Measurements from ENCODE around the gene S100A6. TPM values are rescaled to one million over a fixed set of nuclear protein-coding genes. Genes with fewer than 3 reads are reported as not detected.
A peak's percentile ranks its signal among the peaks of the same experiment; 100 is the strongest.

The S100A6 gene
- total RNA-seq, 3 donors from 2014 or later: 351 to 861 (median 423) TPM

DNA sequence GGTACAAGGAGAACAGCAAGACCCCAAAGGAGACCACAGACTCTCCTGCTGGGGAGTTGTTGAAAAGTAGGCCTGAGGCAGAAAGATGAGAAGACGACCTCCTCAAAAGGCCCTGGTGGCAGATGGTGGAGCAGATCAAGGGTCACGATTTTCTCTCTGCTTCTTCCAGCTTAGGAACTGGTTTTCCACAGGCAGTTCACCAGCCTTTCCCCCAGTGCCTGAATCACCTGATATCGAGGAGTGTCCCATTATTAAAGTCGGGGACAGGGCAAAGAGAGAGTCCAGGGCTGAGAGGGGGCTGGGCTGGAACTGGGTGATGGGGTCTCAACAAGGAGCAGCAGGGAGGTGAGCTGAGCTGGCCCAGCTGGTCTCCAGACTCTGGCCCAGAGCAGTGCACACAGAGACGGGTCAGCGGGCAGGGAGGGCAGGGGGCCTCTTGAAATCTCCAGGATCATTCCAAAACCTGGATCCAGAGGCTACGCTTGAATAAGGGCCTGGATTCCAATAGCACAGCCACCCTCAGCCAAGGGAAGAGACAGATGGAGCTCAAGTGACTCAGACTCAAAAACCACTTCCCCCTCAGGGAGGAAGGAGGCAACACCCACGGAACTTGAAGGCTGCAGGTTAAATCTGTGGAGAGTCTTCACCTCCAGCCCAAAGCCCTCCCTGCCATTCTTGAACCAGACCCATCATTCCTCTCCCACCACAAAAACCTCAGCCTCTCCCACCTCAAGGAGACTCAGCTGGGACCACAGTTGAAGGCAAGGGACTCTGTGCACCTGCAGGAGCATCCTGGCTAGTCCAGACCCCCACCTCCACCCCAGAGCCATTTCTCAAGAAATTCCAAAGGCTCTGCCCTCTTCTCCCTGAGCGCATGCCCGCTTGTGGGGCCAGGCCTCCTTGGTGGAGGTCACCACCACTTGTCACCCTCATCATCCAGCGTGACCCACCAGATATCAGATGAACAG lies 4.9 kb upstream of the S100A6 start, which contains the start of gene S100A5:
S100A5 (minus strand) TSS at position 541 of the 968 bp plus-strand sequence. CDS start 743 bp downstream, outside the sequence.
- TF ChIP-seq, protein P1, sequence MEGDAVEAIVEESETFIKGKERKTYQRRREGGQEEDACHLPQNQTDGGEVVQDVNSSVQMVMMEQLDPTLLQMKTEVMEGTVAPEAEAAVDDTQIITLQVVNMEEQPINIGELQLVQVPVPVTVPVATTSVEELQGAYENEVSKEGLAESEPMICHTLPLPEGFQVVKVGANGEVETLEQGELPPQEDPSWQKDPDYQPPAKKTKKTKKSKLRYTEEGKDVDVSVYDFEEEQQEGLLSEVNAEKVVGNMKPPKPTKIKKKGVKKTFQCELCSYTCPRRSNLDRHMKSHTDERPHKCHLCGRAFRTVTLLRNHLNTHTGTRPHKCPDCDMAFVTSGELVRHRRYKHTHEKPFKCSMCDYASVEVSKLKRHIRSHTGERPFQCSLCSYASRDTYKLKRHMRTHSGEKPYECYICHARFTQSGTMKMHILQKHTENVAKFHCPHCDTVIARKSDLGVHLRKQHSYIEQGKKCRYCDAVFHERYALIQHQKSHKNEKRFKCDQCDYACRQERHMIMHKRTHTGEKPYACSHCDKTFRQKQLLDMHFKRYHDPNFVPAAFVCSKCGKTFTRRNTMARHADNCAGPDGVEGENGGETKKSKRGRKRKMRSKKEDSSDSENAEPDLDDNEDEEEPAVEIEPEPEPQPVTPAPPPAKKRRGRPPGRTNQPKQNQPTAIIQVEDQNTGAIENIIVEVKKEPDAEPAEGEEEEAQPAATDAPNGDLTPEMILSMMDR (IDR thresholded peaks at IDR 0.05): no peak
- intact Hi-C loops (cut with DNase I; ENCODE audit: low total_unique reads): no loop called here
- peak within 1 kb of the TSS; percentile 62 to 94 for H3K27ac ChIP-seq
- no peaks in the 10 kb centered on the region for H3K36me3 ChIP-seq
- no peak for DNase-seq (ENCODE audit: low spot score in 2 of 2)
- no peaks in the 10 kb centered on the region for H3K9me3 ChIP-seq
- no peak within 1 kb of the TSS for H3K4me3 ChIP-seq
- no peaks in the 10 kb centered on the region for H3K27me3 ChIP-seq
- H3K4me1 ChIP-seq: peaks cover 6 to 30% of the 10 kb centered on the region in 2 donors

DNA sequence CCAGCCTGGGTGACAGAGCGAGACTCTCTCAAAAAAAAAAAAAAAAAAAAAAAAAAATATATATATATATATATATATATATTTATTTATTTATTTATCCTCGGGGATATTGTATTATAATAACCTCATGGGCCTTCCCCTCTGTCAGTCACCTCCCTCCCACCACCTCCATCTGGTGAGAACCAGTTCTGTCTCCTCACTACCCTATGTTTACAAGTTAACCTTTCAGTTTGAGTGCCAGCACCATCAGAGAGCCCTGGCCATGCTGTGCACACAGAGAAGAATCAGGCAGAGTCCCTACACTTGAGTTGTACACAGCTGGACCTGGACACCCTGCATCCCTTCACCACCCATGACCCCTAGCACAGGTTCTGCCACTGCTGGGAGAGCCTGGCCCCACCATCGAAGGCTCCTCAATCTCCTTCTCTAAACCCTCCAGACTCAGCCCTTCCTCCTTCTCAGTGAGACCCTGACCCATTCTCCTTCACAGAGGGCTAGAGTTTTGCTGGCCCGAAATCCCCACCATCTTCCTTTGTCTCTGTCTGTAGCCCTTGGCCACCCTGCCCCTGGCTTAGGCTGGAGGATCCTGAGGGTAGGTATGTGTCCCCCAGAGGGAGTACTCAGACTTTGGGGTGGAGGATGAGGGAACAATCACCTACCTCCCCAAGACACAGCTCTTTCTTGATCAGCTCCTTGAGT lies 3.8 kb upstream of the S100A6 start:
- Histone ChIP-seq H3K9me3 (no peaks in the 10 kb centered on the region), H3K4me1 (peaks cover 4 to 21% of the 10 kb centered on the region in 2 donors), H3K4me3 (no peak overlapping the region), H3K27me3 (no peaks in the 10 kb centered on the region), H3K36me3 (no peaks in the 10 kb centered on the region), H3K27ac (peak overlapping the region; percentile 62 to 94)
- no peak for DNase-seq (ENCODE audit: low spot score in 2 of 2)
- intact Hi-C loops (cut with DNase I; ENCODE audit: low total_unique reads): no loop called here
- TF ChIP-seq POLR2A (IDR thresholded peaks at IDR 0.05): no peak
- TF ChIP-seq, protein P1 (IDR thresholded peaks at IDR 0.05): no peak
- no peak for TF ChIP-seq POLR2AphosphoS5 (IDR thresholded peaks at IDR 0.05)

DNA sequence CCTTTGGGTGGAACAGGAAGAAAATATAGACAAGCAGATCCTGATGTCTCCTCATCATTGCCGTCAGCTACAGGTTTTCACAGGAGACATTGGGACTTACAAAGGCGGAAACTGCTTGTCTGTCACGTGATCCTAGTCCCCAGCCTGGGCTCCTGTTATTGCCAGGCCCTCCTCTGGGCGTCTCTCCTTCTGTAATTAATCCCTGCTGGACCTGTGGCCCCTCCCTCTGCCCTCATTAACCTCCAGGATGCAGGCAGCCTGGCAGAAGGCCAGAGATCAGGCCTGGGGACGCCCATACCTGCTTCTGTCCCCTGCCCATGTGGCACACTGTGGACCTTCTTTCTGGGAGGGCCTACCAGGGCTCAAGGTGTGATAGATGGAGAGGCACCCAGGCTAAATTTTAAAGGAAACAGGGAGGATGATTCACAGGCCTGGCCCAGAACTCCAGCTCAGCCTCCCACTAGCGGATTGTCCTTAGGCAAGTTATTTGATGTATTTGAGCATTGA lies 2.6 kb upstream of the S100A6 start:
- Histone ChIP-seq H3K36me3 (no peaks in the 10 kb centered on the region), H3K4me3 (no peak overlapping the region), H3K27ac (peak overlapping the region; percentile 78 to 99), H3K9me3 (no peaks in the 10 kb centered on the region), H3K27me3 (no peaks in the 10 kb centered on the region), H3K4me1 (peaks cover 0 to 9% of the 10 kb centered on the region in 2 donors)
- DNase-seq (ENCODE audit: low spot score in 2 of 2): peak in 1 of 2 donors; percentile 57
- TF ChIP-seq, protein P1 (IDR thresholded peaks at IDR 0.05): no peak
- TF ChIP-seq POLR2AphosphoS5 (IDR thresholded peaks at IDR 0.05): peak in 1 of 3 donors; percentile 22
- intact Hi-C loops (cut with DNase I; ENCODE audit: low total_unique reads): no loop called here

DNA sequence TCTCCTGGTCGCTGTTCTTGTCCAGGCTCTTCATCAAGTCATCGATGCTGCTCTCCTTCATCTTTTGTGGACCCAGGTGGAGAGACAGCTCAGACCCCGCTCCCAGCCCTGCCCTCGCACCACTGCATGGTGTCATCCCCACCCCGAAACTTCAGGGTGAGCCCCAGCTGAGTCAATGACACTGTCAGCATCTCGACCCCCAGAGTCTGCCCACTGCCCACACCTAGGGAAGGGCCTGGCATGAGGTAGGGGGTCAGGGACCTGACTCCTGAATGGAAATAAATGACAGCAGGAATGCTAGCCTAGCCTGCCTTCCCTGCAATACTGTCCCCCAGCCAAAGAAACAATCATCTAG lies 1.6 kb upstream of the S100A6 start:
- TF ChIP-seq POLR2AphosphoS5 (IDR thresholded peaks at IDR 0.05): no peak
- no peak for TF ChIP-seq POLR2A (IDR thresholded peaks at IDR 0.05)
- H3K27ac ChIP-seq: peak overlapping the region; percentile 98 to 99
- H3K27me3 ChIP-seq: no peaks in the 10 kb centered on the region
- no peak overlapping the region for H3K4me3 ChIP-seq
- peaks cover 0 to 5% of the 10 kb centered on the region in 2 donors for H3K4me1 ChIP-seq
- H3K36me3 ChIP-seq: no peaks in the 10 kb centered on the region
- no peak for DNase-seq (ENCODE audit: low spot score in 2 of 2)
- no peaks in the 10 kb centered on the region for H3K9me3 ChIP-seq
- intact Hi-C loops (cut with DNase I; ENCODE audit: low total_unique reads): no loop called here

DNA sequence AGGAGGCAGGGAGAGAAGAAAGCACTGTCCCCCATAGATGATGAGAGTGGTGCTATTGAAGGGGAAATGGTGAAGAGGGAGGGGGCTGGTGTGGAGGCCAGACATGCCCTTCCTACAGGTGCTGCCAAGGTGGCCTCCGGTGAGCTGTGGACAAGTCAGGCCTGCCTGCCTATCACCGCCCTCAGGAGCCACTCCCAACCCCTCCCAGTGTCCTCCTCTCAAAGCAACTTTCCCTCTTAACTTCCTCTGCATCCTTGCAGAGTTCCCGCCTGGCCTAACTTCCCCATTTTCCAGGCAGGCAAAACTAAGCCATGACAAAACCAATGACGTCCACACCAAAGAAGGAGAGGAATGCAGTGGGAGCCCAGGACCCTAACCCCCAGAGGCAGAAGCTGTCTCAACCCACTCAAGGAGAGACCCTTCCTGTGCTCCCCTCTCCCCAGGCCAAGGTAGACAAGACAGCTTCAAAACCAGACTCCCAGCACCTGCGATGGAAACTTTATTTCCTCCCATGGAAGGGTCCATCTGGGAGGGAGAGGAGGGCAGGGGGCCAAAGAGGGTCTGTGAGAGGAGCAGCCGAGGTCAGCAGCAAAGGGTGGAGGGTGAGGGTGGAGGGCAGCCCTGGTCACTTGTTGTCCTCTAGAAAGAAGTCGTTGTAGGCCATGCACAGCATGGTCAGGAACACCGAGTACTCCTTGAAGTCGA lies 1.0 kb upstream of the S100A6 start:
- Histone ChIP-seq H3K36me3 (no peaks in the 10 kb centered on the region), H3K27ac (peak overlapping the region; percentile 98 to 99), H3K27me3 (no peaks in the 10 kb centered on the region), H3K4me1 (peaks cover 0 to 5% of the 10 kb centered on the region in 2 donors), H3K4me3 (peak overlapping the region; percentile 76 to 91 (median 86)), H3K9me3 (no peaks in the 10 kb centered on the region)
- intact Hi-C loops (cut with DNase I; ENCODE audit: low total_unique reads): no loop called here
- no peak for DNase-seq (ENCODE audit: low spot score in 2 of 2)
- TF ChIP-seq, protein P1 (IDR thresholded peaks at IDR 0.05): no peak
- TF ChIP-seq POLR2AphosphoS5 (IDR thresholded peaks at IDR 0.05) (no peak), POLR2A (IDR thresholded peaks at IDR 0.05) (no peak)

All from breast epithelium (tissue), 4 donors.